HCT116 (cell line): Measurements from ENCODE around the gene CLIC4. TPM values are rescaled to one million over a fixed set of nuclear protein-coding genes. Genes with fewer than 3 reads are reported as not detected.

Experiments used
- ATAC-seq: fragments of 200-7000 bp; cut with Tn5 transposase; 2 replicates; pipeline ENCODE4 v1.9.1; 2020; ENCODE audit warnings: mild to moderate bottlenecking, moderate library complexity
- BruUV-seq: library from RNA; stranded (reverse); fragments of 400-500 nt; replicated peaks from 2 replicates; lab custom pipeline; 2021; lab: Mats Ljungman, UMichigan
- CTCF ChIA-PET: fragments of 300-600 bp; sonication (Branson Sonifier 250); formaldehyde crosslinking; loops from one replicate; lab custom pipeline; 2021; ENCODE audit warnings: antibody characterized with exemption; lab: Charles Lee
- POLR2A ChIA-PET: fragments of 300-600, 350-600 bp; sonication (Branson Sonifier 250); formaldehyde crosslinking; loops from one replicate; lab custom pipeline; 2021; ENCODE audit warnings: antibody characterized with exemption; lab: Charles Lee
- RAD21 ChIA-PET, 2 experiments: fragments of 300-600 bp; sonication (Branson Sonifier 250); formaldehyde crosslinking; loops; one replicate each; lab custom pipeline; 2023; ENCODE audit warnings: low total read pairs in 2 of 2; ENCODE audit not compliant: uncharacterized antibody in 2 of 2, unreplicated experiment in 2 of 2, low non-redundant PET in 1 of 2; lab: Charles Lee
- DNase-seq: peaks from one replicate; pipeline ENCODE4 v3.0.0-alpha.2; 2010; ENCODE audit warnings: low read depth, low spot score
- H2AFZ ChIP-seq: fragments of 200-600 bp; shearing (Covaris generic), sonication (generic); 2 replicates; pipeline ENCODE4 v1.6.1; 2017; ENCODE audit warnings: low read depth, mixed run types, mixed read lengths, antibody characterized with exemption, low read length; ENCODE audit not compliant: poor library complexity, severe bottlenecking
- H3K27ac ChIP-seq: 2 replicates; pipeline ENCODE4 v1.5.1; 2012; ENCODE audit warnings: low read depth, low read length
- H3K27me3 ChIP-seq: fragments of 200-600 bp; sonication (generic); 2 replicates; pipeline ENCODE4 v1.6.1; 2016; ENCODE audit warnings: mixed run types, low read length, mixed read lengths; ENCODE audit not compliant: insufficient read depth
- H3K36me3 ChIP-seq, 2 experiments: fragments of 200-500 bp in 1 of 2; fragments of 200-600 bp in 1 of 2; sonication (Bioruptor generic) in 1 of 2; sonication (generic) in 1 of 2; 2 replicates each; pipeline versions ENCODE4 v1.5.1 to v1.6.1; 2014 to 2016; ENCODE audit warnings: low read length in 2 of 2, inconsistent platforms in 1 of 2, mixed read lengths in 1 of 2, mixed run types in 1 of 2; ENCODE audit not compliant: insufficient read depth in 2 of 2, control insufficient read depth in 1 of 2
- H3K4me1 ChIP-seq, 2 experiments: fragments of 200-600 bp in 1 of 2; sonication (generic) in 1 of 2; 2 replicates each; pipeline versions ENCODE4 v1.5.1 to v1.6.1; 2012 to 2017; ENCODE audit warnings: low read length in 2 of 2, inconsistent platforms in 1 of 2, mild to moderate bottlenecking in 1 of 2, mixed read lengths in 1 of 2, mixed run types in 1 of 2, moderate library complexity in 1 of 2; ENCODE audit not compliant: insufficient read depth in 2 of 2, control insufficient read depth in 1 of 2
- H3K4me2 ChIP-seq: fragments of 200-600 bp; sonication (generic); 2 replicates; pipeline ENCODE4 v1.6.1; 2017; ENCODE audit warnings: mixed run types, low read length, mixed read lengths
- H3K4me3 ChIP-seq, 2 experiments: fragments of 200-600 bp in 1 of 2; sonication (generic) in 1 of 2; replicated peaks in 1 of 2; 2 replicates each; pipeline ENCODE4 v1.5.1; 2011 to 2016; ENCODE audit warnings: low read length in 2 of 2, control low read depth in 1 of 2, low read depth in 1 of 2, mild to moderate bottlenecking in 1 of 2, mixed read lengths in 1 of 2, mixed run types in 1 of 2
- H3K79me2 ChIP-seq: fragments of 200-600 bp; sonication (generic); 2 replicates; pipeline ENCODE4 v1.6.1; 2017; ENCODE audit warnings: mild to moderate bottlenecking, mixed run types, low read length, moderate library complexity, mixed read lengths; ENCODE audit not compliant: insufficient read depth
- H3K9ac ChIP-seq: fragments of 200-600 bp; sonication (generic); 2 replicates; pipeline ENCODE4 v1.6.1; 2016; ENCODE audit warnings: low read length, mixed read lengths
- H3K9me2 ChIP-seq: fragments of 200-600 bp; sonication (generic), shearing (Covaris generic); 2 replicates; pipeline ENCODE4 v1.6.1; 2017; ENCODE audit warnings: mixed run types, mild to moderate bottlenecking, moderate library complexity; ENCODE audit not compliant: insufficient read depth
- H3K9me3 ChIP-seq, 2 experiments: fragments of 200-500 bp in 1 of 2; fragments of 200-600 bp in 1 of 2; sonication (Bioruptor generic) in 1 of 2; sonication (generic) in 1 of 2; 2 replicates each; pipeline ENCODE4 v1.6.1; 2014 to 2017; ENCODE audit warnings: low read length in 2 of 2, mixed read lengths in 2 of 2, inconsistent platforms in 1 of 2, low read depth in 1 of 2, mild to moderate bottlenecking in 1 of 2, mixed run types in 1 of 2, moderate library complexity in 1 of 2; ENCODE audit not compliant: control insufficient read depth in 1 of 2, insufficient read depth in 1 of 2
- H4K20me1 ChIP-seq: fragments of 200-600 bp; sonication (generic), shearing (Covaris generic); 2 replicates; pipeline ENCODE4 v1.6.1; 2017; ENCODE audit warnings: mixed run types, mild to moderate bottlenecking, moderate library complexity; ENCODE audit not compliant: insufficient read depth
- CBX3 ChIP-seq: IDR thresholded peaks from 2 replicates; pipeline ENCODE4 v1.6.1; 2012; ENCODE audit warnings: low read depth
- SP1 ChIP-seq: IDR thresholded peaks from 2 replicates; pipeline ENCODE4 v1.6.1; 2012; ENCODE audit warnings: low read depth
- SRF ChIP-seq: IDR thresholded peaks from 2 replicates; pipeline ENCODE4 v1.6.1; 2012; ENCODE audit warnings: low read depth
- YY1 ChIP-seq: IDR thresholded peaks from 2 replicates; pipeline ENCODE4 v1.6.1; 2011; ENCODE audit warnings: low read length, low read depth, moderate library complexity, mild to moderate bottlenecking; ENCODE audit not compliant: insufficient replicate concordance; ENCODE audit errors: extremely low read depth
- ZNF274 ChIP-seq: fragments of 200-500 bp; sonication (Bioruptor generic); IDR thresholded peaks from 2 replicates; pipeline ENCODE4 v1.6.1; 2014; ENCODE audit warnings: mild to moderate bottlenecking, low read depth, low read length, inconsistent platforms
- intact Hi-C: fragments of 100-400 bp; cut with micrococcal nuclease; formaldehyde crosslinking; loops from 2 replicates; pipeline ENCODE4 v1.10.0; 2022
- total RNA-seq: library from RNA; stranded (reverse); gene quantifications from one replicate; pipeline ENCODE4 v1.2.1, GENCODE V29; 2021; ENCODE audit not compliant: unreplicated experiment
- TF ChIP-seq, protein P1 (sequence below): IDR thresholded peaks from 2 replicates; pipeline ENCODE4 v1.6.1; 2012
- TF ChIP-seq, protein P2 (sequence below): IDR thresholded peaks from 2 replicates; pipeline ENCODE4 v1.6.1; 2012; ENCODE audit warnings: low read depth

The CLIC4 gene
- total RNA-seq, 1 experiment from 2014 or later, result 77.2 TPM

DNA sequence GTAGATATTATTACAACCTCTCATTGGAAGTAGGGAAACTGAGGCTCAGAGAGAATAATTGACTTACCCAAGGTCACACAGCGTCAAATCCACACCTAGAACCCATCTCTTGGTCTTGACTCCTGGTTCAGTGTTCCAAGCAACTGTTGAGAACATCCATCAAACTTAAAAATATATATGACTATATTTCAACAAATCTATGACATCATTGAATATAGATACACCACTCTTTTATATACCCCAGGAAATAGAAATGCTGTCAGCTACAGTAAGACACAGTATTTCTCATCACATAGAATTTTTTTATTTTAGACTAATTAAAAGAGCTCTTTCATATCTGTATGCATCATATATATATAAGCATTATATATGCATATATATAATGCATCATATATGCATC is 127.9 kb downstream of the CLIC4 start:
- H3K27me3 ChIP-seq, result no peaks in the 10 kb centered on the region
- TF ChIP-seq ZNF274, result no peak
- TF ChIP-seq, protein P1, sequence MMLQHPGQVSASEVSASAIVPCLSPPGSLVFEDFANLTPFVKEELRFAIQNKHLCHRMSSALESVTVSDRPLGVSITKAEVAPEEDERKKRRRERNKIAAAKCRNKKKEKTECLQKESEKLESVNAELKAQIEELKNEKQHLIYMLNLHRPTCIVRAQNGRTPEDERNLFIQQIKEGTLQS, result no peak
- TF ChIP-seq SRF, result no peak
- TF ChIP-seq, protein P2, sequence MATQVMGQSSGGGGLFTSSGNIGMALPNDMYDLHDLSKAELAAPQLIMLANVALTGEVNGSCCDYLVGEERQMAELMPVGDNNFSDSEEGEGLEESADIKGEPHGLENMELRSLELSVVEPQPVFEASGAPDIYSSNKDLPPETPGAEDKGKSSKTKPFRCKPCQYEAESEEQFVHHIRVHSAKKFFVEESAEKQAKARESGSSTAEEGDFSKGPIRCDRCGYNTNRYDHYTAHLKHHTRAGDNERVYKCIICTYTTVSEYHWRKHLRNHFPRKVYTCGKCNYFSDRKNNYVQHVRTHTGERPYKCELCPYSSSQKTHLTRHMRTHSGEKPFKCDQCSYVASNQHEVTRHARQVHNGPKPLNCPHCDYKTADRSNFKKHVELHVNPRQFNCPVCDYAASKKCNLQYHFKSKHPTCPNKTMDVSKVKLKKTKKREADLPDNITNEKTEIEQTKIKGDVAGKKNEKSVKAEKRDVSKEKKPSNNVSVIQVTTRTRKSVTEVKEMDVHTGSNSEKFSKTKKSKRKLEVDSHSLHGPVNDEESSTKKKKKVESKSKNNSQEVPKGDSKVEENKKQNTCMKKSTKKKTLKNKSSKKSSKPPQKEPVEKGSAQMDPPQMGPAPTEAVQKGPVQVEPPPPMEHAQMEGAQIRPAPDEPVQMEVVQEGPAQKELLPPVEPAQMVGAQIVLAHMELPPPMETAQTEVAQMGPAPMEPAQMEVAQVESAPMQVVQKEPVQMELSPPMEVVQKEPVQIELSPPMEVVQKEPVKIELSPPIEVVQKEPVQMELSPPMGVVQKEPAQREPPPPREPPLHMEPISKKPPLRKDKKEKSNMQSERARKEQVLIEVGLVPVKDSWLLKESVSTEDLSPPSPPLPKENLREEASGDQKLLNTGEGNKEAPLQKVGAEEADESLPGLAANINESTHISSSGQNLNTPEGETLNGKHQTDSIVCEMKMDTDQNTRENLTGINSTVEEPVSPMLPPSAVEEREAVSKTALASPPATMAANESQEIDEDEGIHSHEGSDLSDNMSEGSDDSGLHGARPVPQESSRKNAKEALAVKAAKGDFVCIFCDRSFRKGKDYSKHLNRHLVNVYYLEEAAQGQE, result no peak
- TF ChIP-seq SP1, result no peak
- TF ChIP-seq CBX3, result no peak
- TF ChIP-seq YY1, result no peak
- H3K4me3 ChIP-seq, result no peak overlapping the region
- intact Hi-C loops, result no loop called here
- RAD21 ChIA-PET, result no interaction called here
- H3K9me2 ChIP-seq, result no peaks in the 10 kb centered on the region
- H3K9ac ChIP-seq, result no peak overlapping the region
- no TSS peak for BruUV-seq
- H3K79me2 ChIP-seq, result no peaks in the 10 kb centered on the region
- no peak overlapping the region for H3K27ac ChIP-seq
- no peaks in the 10 kb centered on the region for H3K36me3 ChIP-seq
- H4K20me1 ChIP-seq, result no peaks in the 10 kb centered on the region
- no peak for ATAC-seq
- peaks cover 0 to 10% of the 10 kb centered on the region in 2 experiments; a peak in 1 of 4 replicates for H3K4me1 ChIP-seq
- POLR2A ChIA-PET, result no interaction called here
- H3K4me2 ChIP-seq, result no peak overlapping the region
- CTCF ChIA-PET, result interaction anchor here (1.4 kb wide), 1 partner anchor 25 kb away, joined by 5 read pairs; no protein-coding TSS in a partner anchor
- H2AFZ ChIP-seq, result no peak overlapping the region
- H3K9me3 ChIP-seq, result no peaks in the 10 kb centered on the region
- DNase-seq, result no peak
